Endothelial cell of umbilical vein (primary cell): ENCODE data around the gene EHMT1.

Experiments used
- CTCF ChIP-seq, 2 donors: IDR thresholded peaks; 1 replicate in 1 of 2; 2 replicates in 1 of 2; pipeline ENCODE4 v1.5.1; 2011; ENCODE audit warnings: low read length in 2 of 2, mild to moderate bottlenecking in 2 of 2, moderate library complexity in 2 of 2, control low read depth in 1 of 2, inconsistent platforms in 1 of 2, low read depth in 1 of 2; ENCODE audit not compliant: insufficient read depth in 1 of 2; ENCODE audit errors: extremely low read depth in 1 of 2
- EZH2 ChIP-seq: IDR thresholded peaks from 2 replicates; pipeline ENCODE4 v1.6.1; 2012; ENCODE audit warnings: borderline replicate concordance, low read depth, mild to moderate bottlenecking, moderate library complexity, low read length, inconsistent platforms; ENCODE audit not compliant: severe bottlenecking
- JUN ChIP-seq: IDR thresholded peaks from 2 replicates; pipeline ENCODE4 v1.6.1; 2011; ENCODE audit warnings: borderline replicate concordance, low read depth; ENCODE audit not compliant: insufficient read length, insufficient read depth
- MYC ChIP-seq: IDR thresholded peaks from one replicate; pipeline ENCODE4 v1.6.1; 2011; ENCODE audit warnings: mild to moderate bottlenecking, low read depth, low read length
- POLR2A ChIP-seq: IDR thresholded peaks from 2 replicates; pipeline ENCODE4 v1.6.1; 2012; ENCODE audit warnings: low read depth, mild to moderate bottlenecking, control low read depth, low read length
- POLR2AphosphoS5 ChIP-seq: IDR thresholded peaks from 2 replicates; pipeline ENCODE4 v1.6.1; 2012; ENCODE audit warnings: low read depth, mild to moderate bottlenecking, control low read depth, low read length, moderate library complexity; ENCODE audit not compliant: insufficient read depth

GRCh38 chr9:137783521-137783920 lies 164.7 kb downstream of the EHMT1 start:
- TF ChIP-seq CTCF (IDR thresholded peaks at IDR 0.05; ENCODE audit: extremely low read depth in 1 of 2, insufficient read depth in 1 of 2, low read depth in 1 of 2, low read length in 2 of 2): no peak
- no peak for TF ChIP-seq EZH2
- no peak for TF ChIP-seq POLR2A
- no peak for TF ChIP-seq MYC
- TF ChIP-seq JUN: no peak
- TF ChIP-seq POLR2AphosphoS5: no peak
